K562 (cell line): ENCODE results near the gene EQTN. TPM values are rescaled to one million over a fixed set of nuclear protein-coding genes. Genes with fewer than 3 reads are reported as not detected.

Experiments used
- KLF1 ChIP-seq: fragments of 450-650 bp; IDR thresholded peaks from 2 replicates; pipeline ENCODE4 v1.6.1; 2016; ENCODE audit warnings: missing genetic modification characterization, missing compliant biosample characterization
- MAFF ChIP-seq: IDR thresholded peaks from 2 replicates; pipeline ENCODE4 v1.6.1; 2012; ENCODE audit warnings: low read length, improper control_type of control experiment
- MAFK ChIP-seq: IDR thresholded peaks from 2 replicates; pipeline ENCODE4 v1.6.1; 2011; ENCODE audit warnings: low read length, improper control_type of control experiment
- MAZ ChIP-seq, 2 experiments: fragments of 450-650 bp in 1 of 2; sonication (generic) in 1 of 2; formaldehyde crosslinking; IDR thresholded peaks in 1 of 2; conservative IDR thresholded peaks in 1 of 2; 2 replicates each; pipeline versions ENCODE4 v1.4.0 to v1.5.0; 2020; ENCODE audit warnings: mild to moderate bottlenecking in 1 of 2, missing genetic modification reagents in 1 of 2
- PYGO2 ChIP-seq: fragments of 450-650 bp; IDR thresholded peaks from 2 replicates; pipeline ENCODE4 v1.6.1; 2016; ENCODE audit warnings: mild to moderate bottlenecking, missing genetic modification characterization, moderate library complexity, missing compliant biosample characterization
- RBM22 ChIP-seq: fragments of 200-400 bp; formaldehyde crosslinking; IDR thresholded peaks from 2 replicates; pipeline ENCODE4 v1.6.1; 2018; ENCODE audit warnings: low read length, low read depth; ENCODE audit not compliant: poor library complexity, severe bottlenecking
- TBP ChIP-seq: optimal IDR thresholded peaks from 2 replicates; pipeline ENCODE3; 2011; ENCODE audit warnings: low read depth, low read length, improper control_type of control experiment
- ZKSCAN8 ChIP-seq: fragments of 200-800 bp; sonication (Bioruptor generic); IDR thresholded peaks from 2 replicates; pipeline ENCODE4 v1.6.1; 2016; ENCODE audit warnings: missing genetic modification characterization, missing compliant biosample characterization
- ZNF224 ChIP-seq: sonication (generic); formaldehyde crosslinking; IDR thresholded peaks from 2 replicates; pipeline ENCODE4 v1.8.0; 2022; ENCODE audit warnings: mild to moderate bottlenecking, missing genetic modification reagents
- ZNF24 ChIP-seq: fragments of 450-650 bp; IDR thresholded peaks from 2 replicates; pipeline ENCODE4 v1.6.1; 2016
- ZNF707 ChIP-seq: fragments of 250-450 bp; sonication (Bioruptor Pico); conservative IDR thresholded peaks from 2 replicates; pipeline ENCODE4 v1.8.0; 2022; ENCODE audit warnings: inconsistent platforms, mild to moderate bottlenecking, moderate library complexity
- polyA plus RNA-seq, 8 experiments: library from polyadenylated mRNA; depleted of rRNA in 4 of 8; stranded (reverse) in 5 of 8; unstranded in 3 of 8; fragments of >200 nt; fragmentation: Nextera tagmentation in 2 of 8; fragmentation: Illumina TruSeq in 1 of 8; extraction: Ambion mirVana in 2 of 8; extraction: Trizol in 1 of 8; gene quantifications; 2 replicates each; pipeline versions ENCODE4 v1.2.1 to v1.2.3, GENCODE V29; 2011 to 2014; ENCODE audit warnings: inconsistent platforms in 1 of 8, missing spikeins in 1 of 8
- total RNA-seq, 7 experiments: library from RNA; depleted of rRNA in 6 of 7; stranded (reverse); fragments of >200 nt in 6 of 7; fragmentation: Illumina TruSeq in 2 of 7; extraction: Trizol in 2 of 7; gene quantifications; 2 replicates each; pipeline versions ENCODE4 v1.2.1 to v1.2.3, GENCODE V29; 2011 to 2021; ENCODE audit warnings: low replicate concordance in 1 of 7
- TF ChIP-seq, protein P1 (sequence below), 3 experiments: IDR thresholded peaks in 2 of 3; conservative IDR thresholded peaks in 1 of 3; 2 replicates each; pipeline ENCODE4 v1.5.1; 2011 to 2012; ENCODE audit warnings: low read length in 3 of 3, mild to moderate bottlenecking in 3 of 3, control low read depth in 2 of 3, improper control_type of control experiment in 1 of 3, inconsistent platforms in 1 of 3, low read depth in 1 of 3, mixed read lengths in 1 of 3, moderate library complexity in 1 of 3; ENCODE audit not compliant: insufficient read depth in 2 of 3
- TF ChIP-seq, protein P2 (sequence below): sonication (generic); formaldehyde crosslinking; IDR thresholded peaks from 2 replicates; pipeline ENCODE4 v1.9.0; 2022; ENCODE audit warnings: mild to moderate bottlenecking, missing genetic modification reagents
- TF ChIP-seq, protein P3 (sequence below): IDR thresholded peaks from 3 replicates; pipeline ENCODE4 v1.6.1; 2011; ENCODE audit warnings: borderline replicate concordance, mild to moderate bottlenecking, moderate library complexity; ENCODE audit not compliant: insufficient read length; ENCODE audit errors: extremely low read depth
- TF ChIP-seq, protein P4 (sequence below), 2 experiments: fragments of 450-650 bp; IDR thresholded peaks; 2 replicates each; pipeline ENCODE4 v1.6.1; 2016
- TF ChIP-seq, protein P5 (sequence below): fragments of 250-450 bp; sonication (Bioruptor Pico); IDR thresholded peaks from 2 replicates; pipeline ENCODE4 v1.4.0; 2020

EQTN gene
- total and polyA plus RNA-seq, 9 of the 15 experiments (the other 6 are each of a cell fraction or from before 2014, with no cell fraction given) = 0.15 to 0.33 (median 0.18) TPM; not detected in 4

DNA sequence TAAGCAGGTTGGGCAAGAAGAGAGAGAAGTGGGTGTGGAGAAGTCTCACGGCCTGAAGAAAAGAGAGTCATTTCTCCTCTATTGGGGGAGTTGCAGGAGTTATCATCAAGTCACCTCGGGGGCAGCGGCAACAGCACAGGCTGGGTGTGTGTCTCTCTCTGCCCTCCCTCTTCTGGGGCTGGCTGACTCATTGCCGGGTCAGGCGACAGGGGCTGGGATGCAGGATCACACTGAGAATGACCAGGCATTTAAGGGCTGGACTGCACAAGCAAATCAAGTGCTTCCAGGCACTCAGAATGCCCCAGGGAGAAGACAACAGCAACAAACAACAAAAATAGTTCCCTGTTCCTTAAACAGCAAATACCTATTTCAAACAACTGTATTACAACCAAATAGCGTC is 6.3 kb upstream of the EQTN start (continued):
- TF ChIP-seq, protein P1, sequence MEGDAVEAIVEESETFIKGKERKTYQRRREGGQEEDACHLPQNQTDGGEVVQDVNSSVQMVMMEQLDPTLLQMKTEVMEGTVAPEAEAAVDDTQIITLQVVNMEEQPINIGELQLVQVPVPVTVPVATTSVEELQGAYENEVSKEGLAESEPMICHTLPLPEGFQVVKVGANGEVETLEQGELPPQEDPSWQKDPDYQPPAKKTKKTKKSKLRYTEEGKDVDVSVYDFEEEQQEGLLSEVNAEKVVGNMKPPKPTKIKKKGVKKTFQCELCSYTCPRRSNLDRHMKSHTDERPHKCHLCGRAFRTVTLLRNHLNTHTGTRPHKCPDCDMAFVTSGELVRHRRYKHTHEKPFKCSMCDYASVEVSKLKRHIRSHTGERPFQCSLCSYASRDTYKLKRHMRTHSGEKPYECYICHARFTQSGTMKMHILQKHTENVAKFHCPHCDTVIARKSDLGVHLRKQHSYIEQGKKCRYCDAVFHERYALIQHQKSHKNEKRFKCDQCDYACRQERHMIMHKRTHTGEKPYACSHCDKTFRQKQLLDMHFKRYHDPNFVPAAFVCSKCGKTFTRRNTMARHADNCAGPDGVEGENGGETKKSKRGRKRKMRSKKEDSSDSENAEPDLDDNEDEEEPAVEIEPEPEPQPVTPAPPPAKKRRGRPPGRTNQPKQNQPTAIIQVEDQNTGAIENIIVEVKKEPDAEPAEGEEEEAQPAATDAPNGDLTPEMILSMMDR (IDR thresholded peaks at IDR 0.05 in 2 of 3, conservative IDR thresholded peaks at IDR 0.05 in 1 of 3; ENCODE audit: insufficient read depth in 2 of 3, low read depth in 1 of 3, low read length in 3 of 3) = no peak
- TF ChIP-seq MAFK (peak; percentile 44), PYGO2 (tag) (no peak), RBM22 (no peak), ZNF707 (no peak), MAZ (CRISPR knock-in tag; conservative IDR thresholded peaks at IDR 0.05 in 1 of 2, IDR thresholded peaks at IDR 0.05 in 1 of 2) (no peak), TBP (peak; percentile 29), KLF1 (no peak), ZKSCAN8 (CRISPR knock-in tag) (no peak), MAFF (peak; percentile 24; the same call in 1 of the 2 replicates), ZNF224 (CRISPR knock-in tag) (no peak), ZNF24 (no peak)
- TF ChIP-seq, protein P2, sequence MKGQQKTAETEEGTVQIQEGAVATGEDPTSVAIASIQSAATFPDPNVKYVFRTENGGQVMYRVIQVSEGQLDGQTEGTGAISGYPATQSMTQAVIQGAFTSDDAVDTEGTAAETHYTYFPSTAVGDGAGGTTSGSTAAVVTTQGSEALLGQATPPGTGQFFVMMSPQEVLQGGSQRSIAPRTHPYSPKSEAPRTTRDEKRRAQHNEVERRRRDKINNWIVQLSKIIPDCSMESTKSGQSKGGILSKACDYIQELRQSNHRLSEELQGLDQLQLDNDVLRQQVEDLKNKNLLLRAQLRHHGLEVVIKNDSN (CRISPR knock-in tag) = no peak
- TF ChIP-seq, protein P3, sequence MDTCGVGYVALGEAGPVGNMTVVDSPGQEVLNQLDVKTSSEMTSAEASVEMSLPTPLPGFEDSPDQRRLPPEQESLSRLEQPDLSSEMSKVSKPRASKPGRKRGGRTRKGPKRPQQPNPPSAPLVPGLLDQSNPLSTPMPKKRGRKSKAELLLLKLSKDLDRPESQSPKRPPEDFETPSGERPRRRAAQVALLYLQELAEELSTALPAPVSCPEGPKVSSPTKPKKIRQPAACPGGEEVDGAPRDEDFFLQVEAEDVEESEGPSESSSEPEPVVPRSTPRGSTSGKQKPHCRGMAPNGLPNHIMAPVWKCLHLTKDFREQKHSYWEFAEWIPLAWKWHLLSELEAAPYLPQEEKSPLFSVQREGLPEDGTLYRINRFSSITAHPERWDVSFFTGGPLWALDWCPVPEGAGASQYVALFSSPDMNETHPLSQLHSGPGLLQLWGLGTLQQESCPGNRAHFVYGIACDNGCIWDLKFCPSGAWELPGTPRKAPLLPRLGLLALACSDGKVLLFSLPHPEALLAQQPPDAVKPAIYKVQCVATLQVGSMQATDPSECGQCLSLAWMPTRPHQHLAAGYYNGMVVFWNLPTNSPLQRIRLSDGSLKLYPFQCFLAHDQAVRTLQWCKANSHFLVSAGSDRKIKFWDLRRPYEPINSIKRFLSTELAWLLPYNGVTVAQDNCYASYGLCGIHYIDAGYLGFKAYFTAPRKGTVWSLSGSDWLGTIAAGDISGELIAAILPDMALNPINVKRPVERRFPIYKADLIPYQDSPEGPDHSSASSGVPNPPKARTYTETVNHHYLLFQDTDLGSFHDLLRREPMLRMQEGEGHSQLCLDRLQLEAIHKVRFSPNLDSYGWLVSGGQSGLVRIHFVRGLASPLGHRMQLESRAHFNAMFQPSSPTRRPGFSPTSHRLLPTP = no peak
- TF ChIP-seq, protein P4, sequence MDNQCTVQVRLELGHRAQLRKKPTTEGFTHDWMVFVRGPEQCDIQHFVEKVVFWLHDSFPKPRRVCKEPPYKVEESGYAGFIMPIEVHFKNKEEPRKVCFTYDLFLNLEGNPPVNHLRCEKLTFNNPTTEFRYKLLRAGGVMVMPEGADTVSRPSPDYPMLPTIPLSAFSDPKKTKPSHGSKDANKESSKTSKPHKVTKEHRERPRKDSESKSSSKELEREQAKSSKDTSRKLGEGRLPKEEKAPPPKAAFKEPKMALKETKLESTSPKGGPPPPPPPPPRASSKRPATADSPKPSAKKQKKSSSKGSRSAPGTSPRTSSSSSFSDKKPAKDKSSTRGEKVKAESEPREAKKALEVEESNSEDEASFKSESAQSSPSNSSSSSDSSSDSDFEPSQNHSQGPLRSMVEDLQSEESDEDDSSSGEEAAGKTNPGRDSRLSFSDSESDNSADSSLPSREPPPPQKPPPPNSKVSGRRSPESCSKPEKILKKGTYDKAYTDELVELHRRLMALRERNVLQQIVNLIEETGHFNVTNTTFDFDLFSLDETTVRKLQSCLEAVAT (IDR thresholded peaks at IDR 0.05) = no peak
- TF ChIP-seq, protein P5, sequence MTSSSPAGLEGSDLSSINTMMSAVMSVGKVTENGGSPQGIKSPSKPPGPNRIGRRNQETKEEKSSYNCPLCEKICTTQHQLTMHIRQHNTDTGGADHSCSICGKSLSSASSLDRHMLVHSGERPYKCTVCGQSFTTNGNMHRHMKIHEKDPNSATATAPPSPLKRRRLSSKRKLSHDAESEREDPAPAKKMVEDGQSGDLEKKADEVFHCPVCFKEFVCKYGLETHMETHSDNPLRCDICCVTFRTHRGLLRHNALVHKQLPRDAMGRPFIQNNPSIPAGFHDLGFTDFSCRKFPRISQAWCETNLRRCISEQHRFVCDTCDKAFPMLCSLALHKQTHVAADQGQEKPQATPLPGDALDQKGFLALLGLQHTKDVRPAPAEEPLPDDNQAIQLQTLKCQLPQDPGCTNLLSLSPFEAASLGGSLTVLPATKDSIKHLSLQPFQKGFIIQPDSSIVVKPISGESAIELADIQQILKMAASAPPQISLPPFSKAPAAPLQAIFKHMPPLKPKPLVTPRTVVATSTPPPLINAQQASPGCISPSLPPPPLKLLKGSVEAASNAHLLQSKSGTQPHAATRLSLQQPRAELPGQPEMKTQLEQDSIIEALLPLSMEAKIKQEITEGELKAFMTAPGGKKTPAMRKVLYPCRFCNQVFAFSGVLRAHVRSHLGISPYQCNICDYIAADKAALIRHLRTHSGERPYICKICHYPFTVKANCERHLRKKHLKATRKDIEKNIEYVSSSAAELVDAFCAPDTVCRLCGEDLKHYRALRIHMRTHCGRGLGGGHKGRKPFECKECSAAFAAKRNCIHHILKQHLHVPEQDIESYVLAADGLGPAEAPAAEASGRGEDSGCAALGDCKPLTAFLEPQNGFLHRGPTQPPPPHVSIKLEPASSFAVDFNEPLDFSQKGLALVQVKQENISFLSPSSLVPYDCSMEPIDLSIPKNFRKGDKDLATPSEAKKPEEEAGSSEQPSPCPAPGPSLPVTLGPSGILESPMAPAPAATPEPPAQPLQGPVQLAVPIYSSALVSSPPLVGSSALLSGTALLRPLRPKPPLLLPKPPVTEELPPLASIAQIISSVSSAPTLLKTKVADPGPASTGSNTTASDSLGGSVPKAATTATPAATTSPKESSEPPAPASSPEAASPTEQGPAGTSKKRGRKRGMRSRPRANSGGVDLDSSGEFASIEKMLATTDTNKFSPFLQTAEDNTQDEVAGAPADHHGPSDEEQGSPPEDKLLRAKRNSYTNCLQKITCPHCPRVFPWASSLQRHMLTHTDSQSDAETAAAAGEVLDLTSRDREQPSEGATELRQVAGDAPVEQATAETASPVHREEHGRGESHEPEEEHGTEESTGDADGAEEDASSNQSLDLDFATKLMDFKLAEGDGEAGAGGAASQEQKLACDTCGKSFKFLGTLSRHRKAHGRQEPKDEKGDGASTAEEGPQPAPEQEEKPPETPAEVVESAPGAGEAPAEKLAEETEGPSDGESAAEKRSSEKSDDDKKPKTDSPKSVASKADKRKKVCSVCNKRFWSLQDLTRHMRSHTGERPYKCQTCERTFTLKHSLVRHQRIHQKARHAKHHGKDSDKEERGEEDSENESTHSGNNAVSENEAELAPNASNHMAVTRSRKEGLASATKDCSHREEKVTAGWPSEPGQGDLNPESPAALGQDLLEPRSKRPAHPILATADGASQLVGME = no peak
